Measurements from ENCODE around the gene TWF1.

DNA sequence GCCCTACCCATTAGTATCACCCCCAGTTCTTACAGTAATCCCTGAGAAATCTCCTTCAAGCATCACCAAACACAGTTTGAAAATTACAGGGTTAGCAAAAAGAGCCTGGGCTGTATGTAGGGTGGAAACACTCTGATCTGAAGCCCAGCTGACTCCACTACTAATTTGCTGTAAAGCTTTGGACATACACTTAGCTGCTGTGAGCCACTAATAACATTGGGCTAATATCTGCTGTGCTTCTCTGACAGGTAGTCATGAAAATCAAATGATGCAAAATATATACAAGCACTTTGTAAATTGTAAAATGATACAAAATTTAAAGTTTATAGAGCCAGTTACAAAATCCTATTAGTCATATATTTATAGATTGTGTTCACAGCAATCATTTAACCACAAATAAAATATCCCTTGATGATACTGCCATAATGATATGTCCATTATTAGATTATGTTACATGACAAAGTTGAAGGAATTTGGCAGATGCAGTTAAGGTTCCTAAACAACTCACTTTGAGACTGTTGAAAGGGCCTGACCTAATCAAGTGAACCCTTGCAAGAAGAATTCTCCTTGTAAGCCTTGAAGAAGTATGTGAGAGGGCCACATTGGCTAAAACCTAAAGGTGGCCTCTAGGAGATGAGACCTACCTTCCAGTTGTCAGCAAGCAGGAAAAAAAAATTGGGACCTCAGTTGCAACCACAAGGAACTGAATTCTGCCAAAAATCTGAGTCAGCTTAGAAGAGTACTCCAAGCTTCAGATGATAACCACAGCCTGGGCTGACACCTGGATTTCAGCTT is 19.0 kb downstream of the TWF1 start:
- TF ChIP-seq BACH1 (IDR thresholded peaks at IDR 0.05; ENCODE audit: low read length) (no peak), SIRT6 (IDR thresholded peaks at IDR 0.05; ENCODE audit: low read length) (no peak), BRCA1 (IDR thresholded peaks at IDR 0.05; ENCODE audit: low read depth, low read length) (no peak), FOSL1 (IDR thresholded peaks at IDR 0.05; ENCODE audit: insufficient read depth, low read depth, low read length) (no peak), EZH2 (IDR thresholded peaks at IDR 0.05; ENCODE audit: low read depth, low read length, severe bottlenecking) (no peak), CHD2 (IDR thresholded peaks at IDR 0.05; ENCODE audit: low read length) (no peak), YY1 (IDR thresholded peaks at IDR 0.05; ENCODE audit: low read depth, low read length) (no peak), TAF1 (IDR thresholded peaks at IDR 0.05; ENCODE audit: low read depth, low read length) (no peak), ZNF274 (IDR thresholded peaks at IDR 0.05; ENCODE audit: borderline replicate concordance, extremely low read depth, low read length) (no peak)
- TF ChIP-seq, protein P1, sequence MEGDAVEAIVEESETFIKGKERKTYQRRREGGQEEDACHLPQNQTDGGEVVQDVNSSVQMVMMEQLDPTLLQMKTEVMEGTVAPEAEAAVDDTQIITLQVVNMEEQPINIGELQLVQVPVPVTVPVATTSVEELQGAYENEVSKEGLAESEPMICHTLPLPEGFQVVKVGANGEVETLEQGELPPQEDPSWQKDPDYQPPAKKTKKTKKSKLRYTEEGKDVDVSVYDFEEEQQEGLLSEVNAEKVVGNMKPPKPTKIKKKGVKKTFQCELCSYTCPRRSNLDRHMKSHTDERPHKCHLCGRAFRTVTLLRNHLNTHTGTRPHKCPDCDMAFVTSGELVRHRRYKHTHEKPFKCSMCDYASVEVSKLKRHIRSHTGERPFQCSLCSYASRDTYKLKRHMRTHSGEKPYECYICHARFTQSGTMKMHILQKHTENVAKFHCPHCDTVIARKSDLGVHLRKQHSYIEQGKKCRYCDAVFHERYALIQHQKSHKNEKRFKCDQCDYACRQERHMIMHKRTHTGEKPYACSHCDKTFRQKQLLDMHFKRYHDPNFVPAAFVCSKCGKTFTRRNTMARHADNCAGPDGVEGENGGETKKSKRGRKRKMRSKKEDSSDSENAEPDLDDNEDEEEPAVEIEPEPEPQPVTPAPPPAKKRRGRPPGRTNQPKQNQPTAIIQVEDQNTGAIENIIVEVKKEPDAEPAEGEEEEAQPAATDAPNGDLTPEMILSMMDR (IDR thresholded peaks at IDR 0.05; ENCODE audit: control extremely low read depth in 1 of 3, insufficient read depth in 1 of 3, low read depth in 1 of 3, low read length in 3 of 3), result no peak

Data from H1 (cell line).